SH-SY5Y (cell line): ENCODE results near the gene HAPSTR1.

ENCODE experiments used
- GATA2 ChIP-seq: IDR thresholded peaks from 2 replicates; pipeline ENCODE4 v1.6.1; 2011; ENCODE audit warnings: mild to moderate bottlenecking, low read depth, low read length
- GATA3 ChIP-seq: IDR thresholded peaks from 2 replicates; pipeline ENCODE4 v1.6.1; 2011; ENCODE audit warnings: low read depth, mild to moderate bottlenecking, low read length, moderate library complexity

GRCh38 chr16:9091867-9092281 is 430 bp downstream of the HAPSTR1 start:
- TF ChIP-seq GATA3 (no peak), GATA2 (no peak)
